Testis (tissue), 3 donors: ENCODE measurements around the gene ACLY. TPM values are rescaled to one million over a fixed set of nuclear protein-coding genes. Genes with fewer than 3 reads are reported as not detected.
"Not testable (repeated sequence)": the region's sequence is repeated elsewhere in the genome, so short reads cannot be mapped to it uniquely, and the experiment has no call there.

Experiments
- DNase-seq: peaks from one replicate; pipeline ENCODE4 v3.0.0-alpha.2; 2019
- H3K27ac ChIP-seq, 2 donors: fragments of 200-600 bp; sonication (generic); one replicate each; pipeline ENCODE4 v1.5.1; 2019
- H3K27me3 ChIP-seq: fragments of 200-600 bp; sonication (generic); one replicate; pipeline ENCODE4 v1.5.1; 2019
- H3K36me3 ChIP-seq: fragments of 200-600 bp; sonication (generic); one replicate; pipeline ENCODE4 v1.5.1; 2017; ENCODE audit warnings: low read depth; ENCODE audit errors: missing control alignments
- H3K4me1 ChIP-seq: fragments of 200-600 bp; sonication (generic); one replicate; pipeline ENCODE4 v1.5.1; 2019
- H3K4me3 ChIP-seq, 2 donors: fragments of 200-600 bp; sonication (generic); one replicate each; pipeline ENCODE4 v1.5.1; 2017 to 2019
- H3K9me3 ChIP-seq: fragments of 200-600 bp; sonication (generic); one replicate; pipeline ENCODE4 v1.5.1; 2017
- CTCF ChIP-seq, 3 experiments: fragments of 450-650 bp in 2 of 3; fragments of 200-600 bp in 1 of 3; sonication (generic) in 1 of 3; IDR thresholded peaks; one replicate each; pipeline ENCODE4 v1.5.1; 2016 to 2019; ENCODE audit warnings: antibody characterized with exemption in 3 of 3, mild to moderate bottlenecking in 2 of 3, moderate library complexity in 1 of 3
- POLR2A ChIP-seq: fragments of 450-650 bp; IDR thresholded peaks from one replicate; pipeline ENCODE4 v1.6.1; 2017; ENCODE audit warnings: antibody characterized with exemption, mild to moderate bottlenecking, moderate library complexity
- WGBS, 2 donors: methylation state at CpG; one replicate each; pipeline ENCODE4 v1.1.5; 2018; 5-methylcytosine and 5-hydroxymethylcytosine counted together
- intact Hi-C: fragments of 100-400 bp; cut with DNase I; formaldehyde crosslinking; loops from one replicate; pipeline ENCODE4 v1.15.1; 2023; ENCODE audit warnings: low total_unique reads
- polyA plus RNA-seq: library from polyadenylated mRNA; stranded (reverse); fragments of 350-450 nt; fragmentation: Illumina TruSeq; extraction: RNeasy Lipid Tissue Mini Kit (QIAGEN cat#74804); gene quantifications from one replicate; pipeline ENCODE4 v1.2.3, GENCODE V29; 2014; ENCODE audit warnings: low read depth, low replicate concordance; ENCODE audit not compliant: insufficient read depth
- total RNA-seq, 2 donors: library from RNA; depleted of rRNA; stranded (reverse); fragments of >200 nt; gene quantifications; one replicate each; pipeline ENCODE4 v1.2.3, GENCODE V29; 2016

The ACLY gene
- total and polyA plus RNA-seq, 3 donors from 2014 or later, result 68.4 to 86.0 (median 83.0) TPM

- H3K27ac ChIP-seq, result no peak overlapping the region
- peaks cover 18% of the 10 kb centered on the region for H3K4me1 ChIP-seq
- no peak overlapping the region for H3K4me3 ChIP-seq
- no peaks in the 10 kb centered on the region for H3K36me3 ChIP-seq
- intact Hi-C loops, result no loop called here
- DNase-seq, result no peak
- H3K9me3 ChIP-seq, result no peaks in the 10 kb centered on the region
- WGBS, 2 donors, result 78 to 97% methylated on average over 3 of the region's 3 CpGs
- H3K27me3 ChIP-seq, result no peaks in the 10 kb centered on the region
- TF ChIP-seq POLR2A, result no peak
- no peak for TF ChIP-seq CTCF (IDR thresholded peaks at IDR 0.05)
Observed at GRCh38 chr17:41860254-41860931, 58.4 kb downstream of the ACLY start.

- intact Hi-C loops, H3K4me3 ChIP-seq, H3K27me3 ChIP-seq, H3K27ac ChIP-seq, H3K36me3 ChIP-seq, DNase-seq, H3K4me1 ChIP-seq, H3K9me3 ChIP-seq: not testable (repeated sequence)
- 95% methylated on average over 14 of the region's 14 CpGs for WGBS, 2 donors
Observed at GRCh38 chr17:41851382-41851781, 67.4 kb downstream of the ACLY start.

GRCh38 chr17:41849251-41849990, 69.3 kb downstream of the ACLY start:
- Histone ChIP-seq H3K27me3 (no peaks in the 10 kb centered on the region), H3K4me1 (no peaks in the 10 kb centered on the region), H3K27ac (no peak overlapping the region), H3K9me3 (no peaks in the 10 kb centered on the region), H3K36me3 (no peaks in the 10 kb centered on the region), H3K4me3 (no peak overlapping the region)
- 73 to 77% methylated on average over 4 of the region's 4 CpGs for WGBS, 2 donors
- intact Hi-C loops, result no loop called here
- DNase-seq, result no peak
- TF ChIP-seq CTCF (IDR thresholded peaks at IDR 0.05) (no peak), POLR2A (no peak)

- H3K4me3 ChIP-seq, result no peak overlapping the region
- TF ChIP-seq POLR2A (no peak), CTCF (IDR thresholded peaks at IDR 0.05) (no peak)
- 65 to 74% methylated on average over 4 of the region's 4 CpGs for WGBS, 2 donors
- H3K9me3 ChIP-seq, result no peaks in the 10 kb centered on the region
- H3K36me3 ChIP-seq, result no peaks in the 10 kb centered on the region
- H3K27me3 ChIP-seq, result no peaks in the 10 kb centered on the region
- no peak overlapping the region for H3K27ac ChIP-seq
- no peaks in the 10 kb centered on the region for H3K4me1 ChIP-seq
- no peak for DNase-seq
- intact Hi-C loops, result no loop called here
Observed at GRCh38 chr17:41848788-41849187, 70.0 kb downstream of the ACLY start.

- DNase-seq, result no peak
- Histone ChIP-seq H3K27me3 (no peaks in the 10 kb centered on the region), H3K4me3 (no peak overlapping the region), H3K9me3 (no peaks in the 10 kb centered on the region), H3K4me1 (no peaks in the 10 kb centered on the region), H3K36me3 (no peaks in the 10 kb centered on the region), H3K27ac (no peak overlapping the region)
- WGBS, 2 donors, result 90 to 96% methylated on average over 5 to 6 of the region's 6 CpGs
- intact Hi-C loops, result no loop called here
- TF ChIP-seq CTCF (IDR thresholded peaks at IDR 0.05) (no peak), POLR2A (no peak)
Observed at GRCh38 chr17:41844971-41845370, 73.8 kb downstream of the ACLY start.

GRCh38 chr17:41840781-41841180, 78.0 kb downstream of the ACLY start:
- intact Hi-C loops, H3K4me1 ChIP-seq, H3K4me3 ChIP-seq, H3K27me3 ChIP-seq, DNase-seq, H3K27ac ChIP-seq, H3K9me3 ChIP-seq, H3K36me3 ChIP-seq: not testable (repeated sequence)
- WGBS, 2 donors, result 92 to 100% methylated on average over 6 of the region's 6 CpGs

GRCh38 chr17:41839448-41839847, 79.3 kb downstream of the ACLY start:
- H3K4me1 ChIP-seq, H3K4me3 ChIP-seq, intact Hi-C loops, H3K27me3 ChIP-seq, H3K27ac ChIP-seq, H3K36me3 ChIP-seq, H3K9me3 ChIP-seq, DNase-seq: not testable (repeated sequence)
- 98 to 100% methylated on average over 2 of the region's 2 CpGs for WGBS, 2 donors
